SHP77 (cell line): ENCODE measurements around the gene FAM222B.
"Not testable (repeated sequence)": the region's sequence is repeated elsewhere in the genome, so short reads cannot be mapped to it uniquely, and the experiment has no call there.

ENCODE experiments used
- DNase-seq, 2 experiments: peaks; one replicate each; lab custom pipeline; 2025; lab: John Stamatoyannopoulos, UW

Gene FAM222B

GRCh38 chr17:28726627-28727491 lies 115.7 kb downstream of the FAM222B start:
- peak; percentile 93 to 94 for DNase-seq

- DNase-seq = peak; percentile 64 to 74
These were observed 116.4 kb downstream of the FAM222B start, which contains the start of gene TLCD1 for GRCh38 chr17:28726226-28726626. TSS of gene TLCD1 (minus strand) at chr17:28726233. CDS start at chr17:28726097, 136 bp downstream.

- peak; percentile 75 to 76 for DNase-seq
These were observed 116.8 kb downstream of the FAM222B start for GRCh38 chr17:28725660-28726225.

GRCh38 chr17:28725166-28725659 lies 117.4 kb downstream of the FAM222B start:
- DNase-seq = peak; percentile 49 to 71

GRCh38 chr17:28724500-28725165 lies 118.0 kb downstream of the FAM222B start:
- DNase-seq = no peak

- DNase-seq = not testable (repeated sequence)
These were observed 118.6 kb downstream of the FAM222B start for GRCh38 chr17:28723836-28724499.

- no peak for DNase-seq
These were observed 119.3 kb downstream of the FAM222B start for GRCh38 chr17:28723159-28723835.

- DNase-seq = no peak
These were observed 120.0 kb downstream of the FAM222B start for GRCh38 chr17:28722417-28723158.

GRCh38 chr17:28720997-28721329 lies 121.6 kb downstream of the FAM222B start:
- not testable (repeated sequence) for DNase-seq

- DNase-seq = no peak
These were observed 122.2 kb downstream of the FAM222B start for GRCh38 chr17:28720247-28720996.

- DNase-seq = no peak
These were observed 123.6 kb downstream of the FAM222B start for GRCh38 chr17:28719021-28719433.

GRCh38 chr17:28718333-28719020 lies 124.1 kb downstream of the FAM222B start:
- DNase-seq = no peak

GRCh38 chr17:28717578-28718332 lies 124.8 kb downstream of the FAM222B start, which contains the start of gene RAB34:
TSS of gene RAB34 (minus strand) at chr17:28717868. CDS start at chr17:28717266, 602 bp downstream.
- no peak for DNase-seq

- no peak for DNase-seq
These were observed 125.6 kb downstream of the FAM222B start for GRCh38 chr17:28716740-28717577.

GRCh38 chr17:28715217-28715616 lies 127.4 kb downstream of the FAM222B start:
- DNase-seq = no peak

- no peak for DNase-seq
These were observed 128.3 kb downstream of the FAM222B start for GRCh38 chr17:28714281-28714680.

GRCh38 chr17:28712705-28713415 lies 129.7 kb downstream of the FAM222B start:
- DNase-seq = no peak
